HTERT RPE-1 (cell line): ENCODE results near the gene PSMG1.
"Not testable (repeated sequence)": the region's sequence is repeated elsewhere in the genome, so short reads cannot be mapped to it uniquely, and the experiment has no call there.

Experiments used
- in situ Hi-C: fragments of 300-500 bp; cut with MboI; formaldehyde crosslinking; loops from 4 replicates; pipeline ENCODE4 v1.14.3; 2020; ENCODE audit warnings: low sequenced_read_pairs

Gene PSMG1

GRCh38 chr21:39159342-39160063 lies 23.7 kb downstream of the PSMG1 start:
- in situ Hi-C loops = no loop called here

- in situ Hi-C loops = not testable (repeated sequence)
These were observed 26.0 kb downstream of the PSMG1 start for GRCh38 chr21:39157241-39157640.

DNA sequence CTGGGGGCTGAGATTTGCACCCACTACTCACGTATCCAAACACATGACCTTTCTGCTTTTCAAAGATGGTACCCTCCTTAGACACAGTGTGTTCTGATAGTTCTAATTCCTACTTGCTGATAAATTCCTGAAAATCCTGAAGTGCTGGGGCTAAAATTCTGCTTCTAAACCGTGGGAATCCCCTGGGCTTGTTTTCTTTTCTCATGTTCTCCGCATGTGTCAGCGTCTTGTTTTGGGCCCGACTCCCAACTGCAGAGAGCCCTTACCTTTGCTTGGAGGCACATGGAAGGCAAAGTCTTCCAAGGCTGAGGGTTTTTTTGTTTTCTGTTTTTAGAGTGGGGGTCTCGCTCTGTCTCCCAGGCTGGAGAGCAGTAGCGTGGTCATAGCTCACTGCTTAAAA lies 27.2 kb downstream of the PSMG1 start:
- in situ Hi-C loops = no loop called here

DNA sequence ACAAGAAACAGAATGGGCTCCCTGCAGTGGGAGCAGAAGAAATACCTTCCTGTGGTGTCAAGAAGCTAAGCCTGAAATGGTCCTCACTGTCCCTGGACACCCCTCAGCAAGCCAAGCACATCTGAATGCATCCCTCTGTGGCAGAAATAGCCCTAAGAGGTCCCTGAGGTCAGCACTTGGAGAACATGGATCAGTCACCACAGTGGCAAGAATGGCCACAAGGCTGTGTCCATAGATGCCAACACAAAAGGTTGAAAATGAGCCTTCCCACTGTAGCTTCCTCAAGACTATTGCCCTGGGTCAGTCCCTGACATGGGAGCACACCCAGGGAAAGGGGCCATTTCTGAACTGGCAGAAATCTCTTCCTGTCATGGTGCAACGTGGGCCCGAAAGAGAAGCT lies 27.7 kb downstream of the PSMG1 start:
- in situ Hi-C loops = no loop called here

DNA sequence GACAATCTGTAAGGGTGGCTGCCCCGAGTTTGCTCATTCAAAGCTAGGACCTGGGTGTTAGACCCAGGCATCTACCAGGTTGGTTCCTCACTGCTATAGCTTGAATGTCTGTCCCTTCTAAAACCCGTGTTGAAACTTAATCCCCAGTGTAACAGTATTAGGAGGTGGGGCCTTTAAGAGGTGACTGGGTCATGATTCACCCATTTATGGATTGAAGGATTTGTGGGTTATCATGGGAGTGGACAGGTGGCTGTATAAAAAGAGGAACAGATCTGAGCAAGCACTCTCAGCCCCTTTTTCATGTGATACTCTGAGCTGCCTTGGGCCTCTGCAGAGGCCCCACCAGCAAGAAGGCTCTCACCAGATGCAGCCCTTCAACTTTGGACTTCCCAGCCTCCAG lies 29.4 kb downstream of the PSMG1 start:
- in situ Hi-C loops = no loop called here

GRCh38 chr21:39153373-39153772 lies 29.9 kb downstream of the PSMG1 start:
- in situ Hi-C loops = no loop called here

DNA sequence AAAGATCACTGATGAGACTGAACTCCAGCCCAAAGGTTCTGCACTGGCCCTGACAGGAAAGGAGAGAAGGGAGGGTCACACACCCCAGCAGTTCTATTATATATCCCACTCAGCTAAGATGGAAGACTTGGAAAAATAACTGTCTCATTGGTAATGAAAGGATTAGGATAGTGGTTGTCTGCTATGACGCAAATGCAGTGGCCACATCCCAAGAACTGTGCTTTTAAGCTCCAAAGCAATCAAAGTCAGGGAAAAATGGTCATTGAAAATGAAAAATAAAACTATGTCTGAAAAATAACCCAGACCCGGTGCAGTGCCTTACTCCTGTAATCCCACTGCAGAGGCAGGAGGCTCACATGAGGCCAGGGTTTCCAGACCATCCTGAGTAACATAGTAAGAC lies 31.0 kb downstream of the PSMG1 start:
- in situ Hi-C loops = no loop called here

- in situ Hi-C loops = no loop called here
These were observed 32.4 kb downstream of the PSMG1 start for GRCh38 chr21:39150877-39151276.

- in situ Hi-C loops = no loop called here
These were observed 32.9 kb downstream of the PSMG1 start for GRCh38 chr21:39150316-39150715.

GRCh38 chr21:39149882-39150281 lies 33.4 kb downstream of the PSMG1 start:
- in situ Hi-C loops = no loop called here

- in situ Hi-C loops = no loop called here
These were observed 34.3 kb downstream of the PSMG1 start for GRCh38 chr21:39148975-39149374.

- in situ Hi-C loops = no loop called here
These were observed 39.1 kb downstream of the PSMG1 start for GRCh38 chr21:39144191-39144590.

DNA sequence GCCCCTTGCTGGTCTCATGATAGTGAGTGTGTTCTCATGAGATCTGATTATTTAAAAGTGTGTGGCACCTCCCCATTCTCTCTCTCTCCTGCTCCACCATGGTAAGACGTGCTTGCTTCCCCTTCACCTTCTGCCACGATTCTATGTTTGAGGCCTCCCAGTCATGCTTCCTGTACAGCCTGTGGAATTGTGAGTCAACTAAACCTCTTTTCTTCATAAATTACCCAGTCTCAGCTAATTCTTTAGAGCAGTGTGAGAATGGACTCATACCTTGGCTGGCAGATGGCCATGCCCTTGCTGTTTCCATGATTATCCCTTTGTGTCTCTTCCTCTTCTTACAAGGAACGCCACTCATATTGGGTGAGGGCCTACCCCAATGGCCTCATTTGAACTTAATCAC lies 40.3 kb downstream of the PSMG1 start:
- in situ Hi-C loops = no loop called here

DNA sequence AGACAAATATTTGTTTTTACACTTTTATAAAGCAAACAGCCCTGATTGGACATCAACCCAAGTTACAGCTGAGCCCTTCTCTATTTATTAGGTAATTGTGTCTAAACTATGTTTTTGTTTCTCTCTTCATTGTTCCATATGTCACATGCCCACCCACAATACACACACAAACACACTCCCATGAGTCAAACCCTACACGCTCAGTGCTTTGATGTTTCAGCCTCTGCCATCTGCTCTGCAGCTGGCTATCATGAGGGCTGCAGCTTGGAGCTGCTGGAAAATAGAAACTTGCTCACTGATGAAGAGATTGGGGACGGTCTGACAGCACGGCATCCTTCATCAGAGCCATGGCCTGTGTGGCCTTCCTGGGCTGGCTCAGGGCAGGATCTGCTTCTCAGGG lies 41.7 kb downstream of the PSMG1 start:
- in situ Hi-C loops = no loop called here

- in situ Hi-C loops = no loop called here
These were observed 45.7 kb downstream of the PSMG1 start for GRCh38 chr21:39137248-39138178.

DNA sequence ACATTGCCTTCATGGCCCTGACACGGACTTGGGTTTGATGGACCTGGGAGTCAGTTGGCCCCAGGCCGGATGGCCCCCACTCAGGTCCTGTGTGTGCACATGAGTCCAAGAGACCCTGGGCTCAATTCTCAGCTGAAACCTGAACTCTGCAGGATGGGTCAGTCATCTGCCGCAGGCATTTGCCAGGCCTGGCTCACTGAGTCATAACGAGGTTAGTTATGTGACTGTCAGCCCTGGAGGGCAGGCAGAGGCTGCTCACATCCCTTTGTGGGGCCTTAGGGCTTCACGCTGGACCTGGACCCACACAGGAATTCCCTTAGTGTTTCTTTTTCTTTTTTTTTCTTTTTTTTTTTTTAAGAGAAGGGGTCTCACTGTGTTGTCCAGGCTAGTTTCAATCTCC lies 46.5 kb downstream of the PSMG1 start:
- in situ Hi-C loops = no loop called here

- in situ Hi-C loops = not testable (repeated sequence)
These were observed 47.1 kb downstream of the PSMG1 start for GRCh38 chr21:39136138-39136537.

DNA sequence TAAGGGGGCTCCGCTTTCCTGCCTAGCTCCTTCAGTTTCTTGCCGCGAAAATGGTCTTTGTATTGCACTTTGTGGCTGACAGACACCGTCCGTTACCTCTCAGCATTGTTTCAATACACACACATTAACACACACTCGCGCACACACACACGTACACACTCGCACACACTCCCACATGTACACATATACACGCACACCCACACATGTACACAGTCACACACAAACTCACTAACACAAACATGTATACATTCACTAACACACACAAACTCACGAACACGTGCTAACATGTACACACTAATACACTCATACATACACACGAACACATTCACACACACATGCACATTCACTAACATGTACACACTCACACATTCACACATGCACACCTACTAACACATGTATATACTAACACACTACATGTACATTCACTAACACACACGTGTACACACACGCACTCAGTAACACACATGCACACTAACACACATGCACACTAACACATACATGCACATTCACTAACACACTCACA lies 48.9 kb downstream of the PSMG1 start:
- in situ Hi-C loops = no loop called here

DNA sequence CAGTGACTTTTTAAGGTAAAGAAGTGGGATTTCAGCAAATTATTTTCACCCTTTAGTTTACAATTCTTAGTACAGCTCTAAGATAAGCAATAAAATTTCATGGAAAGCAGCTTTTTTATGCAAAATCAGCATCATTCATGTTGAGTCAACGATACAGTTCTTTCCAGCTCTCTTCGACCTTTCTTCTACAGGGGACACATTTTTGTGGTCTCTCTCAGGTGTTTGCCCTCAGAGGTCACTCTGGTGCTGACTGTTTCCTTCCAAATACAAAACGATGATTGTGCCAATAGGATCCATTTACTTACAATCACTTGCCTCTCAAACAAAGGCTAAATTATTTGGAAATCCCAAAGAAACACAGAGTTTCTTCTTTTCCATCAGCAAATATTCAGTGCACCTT lies 51.0 kb downstream of the PSMG1 start:
- in situ Hi-C loops = no loop called here

GRCh38 chr21:39131791-39132190 lies 51.5 kb downstream of the PSMG1 start:
- in situ Hi-C loops = no loop called here

DNA sequence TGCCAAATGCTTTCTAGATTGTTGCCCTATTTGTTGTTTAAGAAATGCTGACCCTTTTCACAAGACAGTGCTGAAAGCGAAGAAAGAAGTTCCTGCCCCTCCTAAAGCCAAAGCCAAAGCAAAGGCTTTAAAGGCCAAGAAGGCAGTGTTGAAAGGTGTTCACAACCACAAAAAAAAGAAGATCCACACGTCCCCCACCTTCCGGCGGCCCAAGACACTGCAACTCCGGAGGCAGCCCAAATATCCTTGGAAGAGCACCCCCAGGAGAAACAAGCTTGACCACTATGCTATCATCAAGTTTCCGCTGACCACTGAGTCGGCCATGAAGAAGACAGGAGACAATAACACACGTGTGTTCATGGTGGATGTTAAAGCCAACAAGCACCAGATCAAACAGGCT lies 55.7 kb downstream of the PSMG1 start:
- in situ Hi-C loops = no loop called here

DNA sequence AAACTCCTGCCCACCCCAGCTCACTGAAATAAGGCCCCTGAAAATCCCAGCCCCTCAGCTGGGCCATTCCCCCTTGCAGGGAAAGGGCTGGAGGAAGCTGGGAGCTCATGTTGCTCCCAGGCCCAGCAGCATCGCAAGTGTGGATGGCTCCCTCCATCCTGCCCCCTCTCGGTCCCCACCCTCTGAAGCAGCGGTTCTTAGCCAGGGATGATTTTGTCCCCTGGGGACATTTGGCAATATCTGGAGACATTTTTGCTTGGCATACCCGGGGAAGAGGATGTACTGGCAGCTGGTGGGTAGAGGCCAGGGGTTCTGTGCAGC lies 56.8 kb downstream of the PSMG1 start:
- in situ Hi-C loops = no loop called here
